ENCODE data around the gene MPND.
"Not testable (repeated sequence)": the region's sequence is repeated elsewhere in the genome, so short reads cannot be mapped to it uniquely, and the experiment has no call there.

MPND gene

DNA sequence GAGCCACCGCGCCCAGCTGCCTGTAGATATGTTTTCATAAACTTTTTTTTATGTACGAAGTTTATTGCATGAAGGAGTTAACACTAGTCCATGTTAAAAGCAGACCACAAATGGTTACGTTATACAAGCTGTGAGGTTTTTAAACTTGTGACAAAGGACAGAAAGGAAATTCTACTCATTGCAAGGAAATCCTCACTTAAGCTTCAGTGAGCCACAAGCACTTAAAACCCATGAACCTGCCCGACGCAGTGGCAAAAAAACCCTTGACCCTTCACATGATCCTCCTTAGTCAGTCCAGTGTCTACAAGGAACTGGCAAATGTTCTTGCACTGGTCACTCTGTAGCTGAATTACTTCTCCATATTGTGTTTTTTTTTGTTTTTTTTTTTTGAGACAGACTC, 4.2 kb downstream of the MPND start:
- no peak for DNase-seq

DNA sequence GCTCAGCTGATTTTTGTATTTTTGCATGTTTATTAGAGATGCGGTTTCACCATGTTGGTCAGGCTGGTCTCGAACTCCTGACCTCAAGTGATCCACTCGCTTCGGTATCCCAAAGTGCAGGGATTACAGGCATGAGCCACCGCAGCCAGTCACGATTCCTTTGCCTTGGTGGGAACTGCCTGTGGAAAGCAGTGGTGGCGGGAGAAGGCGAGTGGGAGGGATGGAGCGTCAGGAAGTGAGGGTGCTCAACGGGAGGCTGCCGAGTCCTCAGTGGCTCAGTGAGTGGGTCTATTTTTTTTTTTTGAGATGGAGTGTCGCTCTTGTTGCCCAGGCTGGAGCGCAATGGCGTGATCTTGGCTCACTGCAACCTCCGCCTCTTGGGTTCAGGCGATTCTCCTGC, 5.9 kb downstream of the MPND start:
- not testable (repeated sequence) for DNase-seq

DNA sequence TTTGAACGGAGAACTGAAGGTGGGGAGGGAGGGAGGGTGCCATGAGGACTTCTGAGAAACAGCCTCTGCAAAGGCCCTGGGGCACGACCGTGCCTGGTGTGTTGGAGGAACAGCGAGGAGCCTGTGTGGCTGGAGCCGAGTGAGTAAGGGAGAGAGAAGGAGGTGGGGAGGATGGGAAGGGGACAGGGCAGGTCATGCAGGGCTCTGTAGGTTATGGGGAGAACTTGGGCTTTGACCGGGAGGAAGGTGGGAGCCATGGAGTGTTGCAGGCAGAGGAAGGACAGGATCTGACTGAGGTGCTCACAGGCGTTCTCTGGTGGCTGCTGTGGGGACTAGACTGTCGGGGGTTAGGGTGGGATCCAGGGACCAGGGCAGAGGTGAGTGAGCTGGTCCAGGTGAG, 6.7 kb downstream of the MPND start:
- no peak for DNase-seq

DNA sequence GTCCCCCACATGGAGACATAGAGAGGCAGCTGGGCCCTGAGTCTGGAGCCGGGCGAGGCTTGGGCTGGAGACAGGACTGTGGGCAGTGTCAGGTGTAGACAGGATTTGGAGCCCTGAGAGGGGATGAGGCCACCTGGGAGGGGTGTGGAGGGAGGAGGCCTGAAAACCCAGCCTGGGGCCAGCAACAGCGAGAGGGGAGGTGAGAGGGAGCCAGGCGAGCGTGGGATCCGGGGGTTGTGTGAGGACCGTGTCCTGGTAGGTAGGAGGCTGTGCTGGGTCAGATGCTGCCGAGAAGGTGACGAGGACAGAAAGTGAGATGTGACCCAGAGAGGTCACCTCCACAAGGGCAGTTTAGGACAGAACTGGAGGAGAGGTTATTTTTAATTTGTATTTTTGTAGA, 7.4 kb downstream of the MPND start:
- DNase-seq, result no peak

DNA sequence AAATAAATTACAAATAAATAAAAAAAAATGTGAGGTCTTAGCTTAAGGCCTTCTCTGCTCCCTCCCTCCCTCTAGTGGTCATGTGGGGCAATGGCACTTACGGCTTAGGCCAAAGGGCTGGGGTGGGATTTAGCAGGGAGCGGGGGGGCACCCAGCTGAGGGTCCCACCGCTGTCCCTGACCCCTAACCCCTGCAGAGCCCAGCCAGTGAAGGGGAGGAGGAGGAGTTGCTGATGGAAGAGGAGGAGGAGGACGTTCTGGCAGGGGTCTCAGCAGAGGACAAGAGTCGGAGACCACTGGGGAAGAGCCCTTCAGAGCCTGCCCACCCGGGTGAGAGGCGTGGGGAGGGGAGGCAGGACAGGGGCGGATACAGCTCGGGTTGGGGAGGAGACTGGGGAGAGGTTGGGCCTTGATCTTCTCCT, 9.3 kb downstream of the MPND start:
- DNase-seq, result peak in 3 of 5 donors; percentile 27 to 47 (median 46)

DNA sequence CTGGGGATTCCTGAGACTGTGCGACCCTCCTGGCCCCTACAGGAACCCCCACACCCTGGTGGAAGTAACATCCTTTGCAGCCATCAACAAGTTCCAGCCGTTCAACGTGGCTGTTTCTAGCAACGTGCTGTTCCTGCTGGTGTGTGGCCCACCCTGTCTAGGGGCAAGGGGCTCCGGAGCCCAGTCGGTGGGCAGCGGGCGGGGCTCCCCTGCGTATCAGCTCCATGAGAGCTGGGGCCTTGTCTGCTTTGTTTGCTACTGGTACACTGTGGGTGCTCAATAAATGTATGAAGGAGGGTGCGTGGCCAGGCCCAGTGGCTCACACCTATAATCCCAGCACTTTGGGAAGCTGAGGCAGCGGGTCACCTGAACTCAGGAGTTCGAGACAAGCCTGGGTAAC, 10.9 kb downstream of the MPND start:
- no peak for DNase-seq

DNA sequence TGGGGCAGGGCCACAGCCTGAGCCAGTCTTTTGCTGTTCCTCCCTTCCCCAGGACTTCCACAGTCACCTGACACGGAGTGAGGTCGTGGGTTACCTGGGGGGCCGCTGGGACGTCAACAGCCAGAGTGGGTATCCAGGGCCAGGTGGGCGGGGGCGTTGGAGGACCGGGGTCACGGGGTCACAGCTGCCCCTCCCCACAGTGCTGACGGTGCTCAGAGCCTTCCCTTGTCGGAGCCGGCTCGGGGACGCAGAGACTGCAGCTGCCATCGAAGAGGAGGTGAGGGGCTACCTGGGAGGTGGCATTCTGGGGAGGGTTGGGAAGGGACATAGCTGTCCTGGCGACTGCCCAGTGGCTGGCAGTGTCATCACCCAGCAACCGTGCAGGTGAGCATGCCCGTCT, 11.5 kb downstream of the MPND start:
- DNase-seq, result no peak

DNA sequence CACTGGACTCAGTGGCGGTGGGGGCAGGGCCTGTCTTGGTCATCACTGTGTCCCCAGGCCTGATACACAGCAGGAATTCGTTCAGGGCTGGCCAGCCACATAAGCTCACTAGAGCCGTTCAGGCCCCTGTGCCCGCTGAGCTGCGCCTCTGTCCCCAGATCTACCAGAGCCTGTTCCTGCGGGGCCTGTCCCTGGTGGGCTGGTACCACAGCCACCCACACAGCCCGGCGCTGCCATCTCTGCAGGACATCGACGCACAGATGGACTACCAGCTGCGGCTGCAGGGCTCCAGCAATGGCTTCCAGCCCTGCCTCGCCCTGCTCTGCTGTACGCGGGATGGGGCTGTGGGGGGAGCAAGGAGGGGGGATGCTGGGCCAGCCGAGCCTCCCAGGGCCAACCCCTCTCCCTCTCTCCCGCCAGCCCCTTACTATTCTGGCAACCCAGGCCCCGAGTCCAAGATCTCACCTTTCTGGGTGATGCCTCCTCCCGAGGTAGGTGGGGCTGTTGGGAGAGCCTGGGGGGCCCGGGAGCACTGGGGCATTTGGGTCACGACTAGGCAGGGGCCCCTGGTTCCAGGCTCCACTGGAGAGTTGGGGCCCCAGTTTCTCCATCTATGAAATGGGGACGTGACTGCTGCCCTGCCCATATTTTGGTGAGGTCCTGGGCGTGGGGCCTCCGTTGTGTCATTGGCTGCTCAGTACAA, 13.9 kb downstream of the MPND start:
- DNase-seq, result no peak

DNA sequence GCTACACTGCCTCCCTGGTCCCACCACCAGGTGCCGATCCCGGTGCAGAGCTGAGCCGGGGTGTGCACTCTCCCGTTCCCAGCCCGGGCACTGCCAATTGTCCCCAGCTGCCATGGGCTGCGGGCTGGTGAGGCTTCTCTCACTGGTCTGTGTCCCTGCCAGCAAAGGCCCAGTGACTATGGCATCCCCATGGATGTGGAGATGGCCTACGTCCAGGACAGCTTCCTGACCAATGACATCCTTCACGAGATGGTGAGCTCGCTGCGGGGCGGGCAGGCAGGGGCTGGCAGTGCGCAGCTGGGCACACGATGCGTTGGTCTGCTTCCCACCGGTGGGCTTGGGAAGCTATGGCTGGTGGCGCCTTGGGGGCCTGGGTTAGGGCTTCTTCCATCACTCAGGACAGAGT, 14.6 kb downstream of the MPND start:
- no peak for DNase-seq

DNA sequence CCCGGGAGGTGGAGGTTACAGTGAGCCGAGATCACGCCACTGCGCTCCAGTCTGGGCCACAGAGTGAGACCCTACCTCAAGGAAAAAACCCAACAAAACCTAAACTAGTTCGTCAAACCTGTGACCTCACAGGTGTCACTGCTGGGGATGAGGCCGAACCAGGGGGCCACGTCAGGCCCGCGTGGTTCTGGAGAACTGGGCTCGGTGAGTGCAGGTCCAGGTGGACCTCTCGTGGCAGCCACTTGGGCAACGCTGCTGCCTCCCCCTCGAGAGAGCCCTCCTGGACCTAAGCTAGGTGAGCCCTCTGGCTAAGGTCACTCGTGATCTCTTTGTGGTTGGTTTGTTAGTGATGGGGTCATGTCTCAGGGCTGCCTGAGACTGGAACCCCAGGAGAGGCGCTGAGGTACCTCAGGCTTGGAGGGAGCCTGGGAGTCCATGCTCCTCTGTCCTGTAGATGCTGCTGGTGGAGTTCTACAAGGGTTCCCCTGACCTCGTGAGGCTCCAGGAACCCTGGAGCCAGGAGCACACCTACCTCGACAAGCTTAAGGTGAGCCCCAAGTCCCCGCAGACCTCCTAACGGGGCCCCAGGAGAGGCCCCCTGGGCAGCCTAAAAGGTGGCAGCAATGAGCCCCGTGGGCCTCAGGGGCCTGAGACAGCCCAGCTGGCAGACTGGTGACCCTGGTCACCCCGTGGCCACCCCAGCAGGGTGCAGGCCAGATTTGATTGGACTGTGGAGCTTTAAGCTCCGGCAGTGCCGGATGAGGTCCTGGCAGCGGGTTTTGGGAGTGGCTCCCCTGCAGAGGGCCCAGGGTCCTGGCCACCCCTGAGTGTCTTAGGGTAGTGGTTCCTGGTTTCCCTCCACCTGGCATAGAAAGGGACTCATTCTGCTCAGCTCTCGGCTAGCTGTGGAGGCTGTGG, 15.6 kb downstream of the MPND start:
- DNase-seq, result no peak

DNA sequence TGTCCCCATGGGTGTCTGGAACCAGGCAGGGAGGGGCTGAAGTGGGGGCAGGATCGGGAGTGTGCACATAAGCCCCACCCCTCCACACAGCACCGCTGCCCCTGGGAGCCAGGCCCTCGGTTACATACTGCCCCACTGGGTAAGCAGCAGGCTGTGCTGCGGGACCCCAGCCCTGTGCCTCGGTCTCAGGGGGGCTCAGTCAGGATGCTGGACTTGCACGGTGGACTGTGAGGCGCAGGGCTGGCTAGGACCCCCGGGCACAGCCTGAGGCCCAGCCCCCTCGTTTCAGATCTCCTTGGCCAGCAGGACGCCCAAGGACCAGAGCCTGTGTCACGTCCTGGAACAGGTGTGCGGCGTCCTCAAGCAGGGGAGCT, 16.3 kb downstream of the MPND start:
- DNase-seq, result no peak

DNA sequence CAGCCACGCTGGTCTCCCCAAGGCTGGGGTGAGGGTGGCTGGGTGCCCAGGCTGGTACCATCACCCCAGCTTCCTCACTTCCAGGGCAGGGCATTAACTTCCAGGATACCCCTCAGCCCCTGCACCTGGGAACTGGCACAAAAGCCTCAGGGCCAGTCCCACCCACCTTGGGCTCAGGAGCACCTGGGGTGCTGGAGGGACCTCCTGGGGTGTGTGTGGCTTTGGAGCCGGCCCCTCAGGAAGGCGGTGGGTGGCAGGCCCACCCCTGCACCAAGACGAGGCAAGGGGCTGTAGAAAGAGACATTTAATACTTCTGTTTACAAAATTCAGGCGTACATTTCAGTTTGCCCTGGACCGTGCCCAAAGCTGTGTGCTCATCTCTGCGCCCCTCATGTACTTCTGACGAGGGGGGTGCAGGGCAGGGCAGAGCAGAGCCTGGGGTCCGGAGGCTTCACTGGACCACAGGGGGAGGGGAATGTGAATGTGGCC, 16.8 kb downstream of the MPND start:
- DNase-seq, result no peak

DNA sequence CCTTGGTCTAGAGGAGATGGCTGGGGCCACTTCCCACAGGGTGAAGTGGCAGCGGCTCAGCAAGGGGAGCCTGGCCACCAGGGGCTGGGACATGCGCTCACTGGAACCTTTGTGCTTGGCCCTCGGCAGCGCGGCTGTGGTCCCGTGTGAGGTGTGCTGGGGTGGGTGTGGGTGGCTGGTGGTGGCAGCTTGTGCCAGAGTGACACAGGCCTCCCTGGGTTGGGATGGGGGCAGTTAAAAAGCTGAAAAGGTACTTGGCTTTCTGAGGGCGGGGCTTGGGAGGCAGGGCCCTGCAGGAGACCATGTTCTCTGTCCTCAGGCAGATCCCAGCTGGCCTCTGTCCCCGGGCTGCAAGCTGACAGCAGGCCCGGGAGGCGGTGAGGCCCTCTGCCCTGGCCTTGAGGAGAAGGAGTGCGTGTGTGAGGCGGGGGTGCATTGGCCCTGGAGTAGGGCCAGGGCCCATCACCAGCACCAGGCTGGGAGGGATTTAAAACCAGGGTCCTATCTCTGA, 17.3 kb downstream of the MPND start:
- no peak for DNase-seq

DNA sequence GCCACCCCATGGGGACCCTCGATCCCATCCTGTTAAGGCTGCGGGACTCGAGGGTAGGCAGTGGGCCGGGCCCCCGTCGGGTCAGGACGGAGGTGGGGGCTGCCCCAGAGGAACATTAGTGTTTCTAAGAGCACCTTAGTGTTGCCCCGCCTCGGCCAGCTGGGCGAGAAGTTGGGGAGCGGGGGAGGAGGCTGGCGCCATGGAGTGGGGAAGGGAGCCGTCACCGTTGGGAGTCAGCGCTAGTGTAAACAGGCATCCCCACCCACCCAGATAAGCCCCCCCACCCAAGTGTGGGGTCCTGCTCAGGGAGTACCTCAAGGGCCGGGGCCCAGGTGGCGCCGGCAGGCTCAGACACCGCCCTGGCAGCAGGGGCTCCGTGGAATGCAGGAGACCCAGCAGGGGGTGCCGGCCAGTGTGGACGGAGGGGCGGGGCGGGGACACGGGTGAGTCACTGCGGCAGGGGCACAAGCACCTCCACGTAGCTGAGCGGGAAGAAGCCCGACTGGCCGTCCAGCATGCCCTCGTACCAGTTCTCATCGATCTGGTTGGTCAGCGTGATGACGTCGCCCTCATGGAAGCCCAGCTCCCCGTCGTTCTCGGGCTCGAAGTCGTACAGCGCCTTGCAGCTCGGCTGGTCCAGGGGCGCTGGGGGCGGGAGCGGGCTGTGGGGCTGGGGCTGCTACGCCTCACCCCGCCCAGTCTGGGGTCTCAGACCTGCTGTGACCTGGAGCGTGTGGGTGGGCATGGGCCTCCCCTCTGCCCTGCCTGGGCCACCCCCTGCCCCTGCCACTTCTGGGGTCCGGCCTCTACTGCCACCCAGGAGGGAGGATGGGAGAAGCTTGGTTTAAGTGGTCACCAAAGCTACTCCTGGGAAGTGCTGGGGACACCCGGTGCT, 18.0 kb downstream of the MPND start:
- no peak for DNase-seq

DNA sequence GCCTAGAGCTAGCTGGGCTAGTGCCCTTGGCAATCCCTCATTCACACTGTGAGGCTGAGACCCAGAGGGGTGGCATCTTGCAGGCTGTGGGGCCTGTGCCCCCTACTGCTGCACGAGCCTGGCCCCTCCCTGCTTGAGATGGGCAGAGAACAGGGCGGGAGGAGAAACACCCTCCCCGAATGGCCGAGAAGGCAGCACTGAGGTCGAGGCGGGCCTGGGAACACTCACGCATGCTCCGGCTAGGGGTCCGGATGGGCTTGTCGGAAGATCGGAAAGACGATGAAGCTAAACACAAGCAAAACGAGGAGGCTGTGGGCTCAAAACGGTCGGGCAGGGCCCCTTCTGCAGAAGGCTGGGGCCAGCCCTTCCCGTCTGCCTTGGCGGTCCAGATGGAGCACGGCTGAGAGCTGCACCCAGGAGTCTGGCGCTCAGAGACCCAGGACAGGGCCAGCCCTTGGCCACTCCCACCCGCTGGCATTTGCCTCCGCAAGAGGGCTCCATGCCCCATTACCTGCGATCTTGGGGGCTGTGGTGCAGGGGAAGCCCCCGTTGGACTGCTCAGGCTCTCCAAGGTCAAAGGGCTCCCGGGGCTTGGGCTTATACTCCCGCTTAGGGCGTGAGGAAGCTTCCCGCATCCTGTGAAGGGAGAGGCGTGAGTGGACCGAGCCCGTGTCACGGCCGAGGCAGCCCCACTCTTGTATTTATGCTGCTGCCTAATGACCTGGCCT, 18.9 kb downstream of the MPND start:
- DNase-seq, result no peak

DNA sequence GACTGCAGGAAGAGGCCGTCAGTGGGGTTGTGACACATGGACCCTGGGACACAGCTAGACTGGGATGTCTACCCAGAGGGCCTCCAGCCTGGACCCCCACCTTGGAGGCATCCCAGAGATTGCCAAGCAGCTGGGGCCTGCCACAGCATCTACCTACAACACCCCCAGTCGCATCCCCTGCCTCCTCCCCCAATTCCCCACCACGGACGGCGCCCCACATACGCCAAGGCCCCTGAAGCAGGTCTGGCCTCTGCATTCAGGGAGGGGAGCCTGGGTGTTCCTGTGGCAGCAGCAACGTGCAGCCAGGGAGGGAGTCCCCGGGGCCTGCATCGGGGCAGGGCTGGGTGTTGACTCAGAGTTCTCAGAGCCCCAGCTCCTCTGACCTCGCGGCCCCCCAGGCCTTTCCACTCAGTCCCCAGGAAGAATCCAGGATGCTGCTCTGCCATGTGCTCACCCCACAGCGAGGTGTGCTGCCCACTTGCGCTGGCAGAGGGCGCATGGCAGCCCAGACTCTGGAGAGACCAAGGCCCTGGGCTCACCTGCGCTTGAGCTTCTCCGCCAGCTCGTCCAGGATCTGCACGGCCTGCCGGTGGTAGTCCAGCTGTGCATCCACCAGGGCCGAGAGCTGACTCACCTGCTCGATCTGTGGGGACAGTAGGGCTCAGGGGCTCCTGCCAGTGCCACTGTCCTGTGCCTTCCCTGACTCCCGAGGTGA, 19.6 kb downstream of the MPND start:
- no peak for DNase-seq

DNA sequence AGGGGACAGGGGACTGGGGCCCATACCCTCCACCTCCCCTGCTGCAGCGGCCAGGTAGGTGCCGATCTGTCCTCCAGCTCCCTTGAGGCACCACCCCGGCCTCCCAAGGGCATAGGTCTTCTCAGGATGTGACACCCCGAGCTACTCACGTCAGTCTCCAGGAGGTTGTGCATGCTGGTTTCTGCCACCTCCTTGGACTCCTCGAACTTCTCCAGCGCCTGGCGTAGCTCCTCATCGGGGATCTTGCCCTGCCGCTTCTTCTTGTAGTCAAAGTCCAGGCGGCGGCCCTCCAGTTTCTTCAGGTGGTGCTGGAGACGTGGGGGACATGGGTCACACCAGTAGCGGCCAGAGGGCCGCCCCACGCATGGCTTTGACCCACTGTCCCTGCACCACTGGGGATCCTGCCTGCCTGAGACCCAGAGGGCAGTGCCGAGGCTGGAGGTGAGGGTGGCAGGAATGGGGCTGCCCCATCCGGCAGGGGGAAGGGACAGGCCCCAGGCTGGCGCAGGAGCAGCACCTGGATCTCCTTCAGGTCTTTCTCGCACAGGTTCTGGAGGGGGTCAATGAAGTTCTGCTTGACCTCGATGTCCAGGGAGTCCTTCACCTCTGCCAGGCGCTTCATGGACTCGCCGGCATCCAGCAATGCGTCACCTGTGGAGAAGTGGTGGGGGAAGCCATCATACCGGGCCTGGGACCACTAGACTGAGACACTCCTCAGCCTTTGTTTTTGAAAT, 20.4 kb downstream of the MPND start:
- no peak for DNase-seq

DNA sequence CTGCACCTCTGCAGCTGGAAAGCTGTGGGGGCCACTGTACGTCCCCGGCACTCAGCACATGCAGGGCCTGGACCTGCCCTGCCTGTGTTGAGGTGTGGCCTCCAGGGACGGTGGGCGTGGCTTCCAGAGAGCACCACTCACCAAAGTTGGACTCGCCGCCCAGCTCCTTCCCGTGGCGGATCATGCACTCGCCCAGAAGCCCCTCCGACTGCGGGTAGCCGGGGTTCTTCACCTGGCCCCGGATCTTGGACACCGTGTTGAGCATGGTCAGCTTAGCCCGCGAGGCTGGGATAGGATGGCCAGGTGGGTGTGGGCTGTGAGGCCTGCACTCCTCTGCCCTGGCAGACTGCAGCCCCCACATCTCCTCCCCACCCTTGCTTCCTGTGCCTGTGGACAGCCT, 22.0 kb downstream of the MPND start:
- no peak for DNase-seq

DNA sequence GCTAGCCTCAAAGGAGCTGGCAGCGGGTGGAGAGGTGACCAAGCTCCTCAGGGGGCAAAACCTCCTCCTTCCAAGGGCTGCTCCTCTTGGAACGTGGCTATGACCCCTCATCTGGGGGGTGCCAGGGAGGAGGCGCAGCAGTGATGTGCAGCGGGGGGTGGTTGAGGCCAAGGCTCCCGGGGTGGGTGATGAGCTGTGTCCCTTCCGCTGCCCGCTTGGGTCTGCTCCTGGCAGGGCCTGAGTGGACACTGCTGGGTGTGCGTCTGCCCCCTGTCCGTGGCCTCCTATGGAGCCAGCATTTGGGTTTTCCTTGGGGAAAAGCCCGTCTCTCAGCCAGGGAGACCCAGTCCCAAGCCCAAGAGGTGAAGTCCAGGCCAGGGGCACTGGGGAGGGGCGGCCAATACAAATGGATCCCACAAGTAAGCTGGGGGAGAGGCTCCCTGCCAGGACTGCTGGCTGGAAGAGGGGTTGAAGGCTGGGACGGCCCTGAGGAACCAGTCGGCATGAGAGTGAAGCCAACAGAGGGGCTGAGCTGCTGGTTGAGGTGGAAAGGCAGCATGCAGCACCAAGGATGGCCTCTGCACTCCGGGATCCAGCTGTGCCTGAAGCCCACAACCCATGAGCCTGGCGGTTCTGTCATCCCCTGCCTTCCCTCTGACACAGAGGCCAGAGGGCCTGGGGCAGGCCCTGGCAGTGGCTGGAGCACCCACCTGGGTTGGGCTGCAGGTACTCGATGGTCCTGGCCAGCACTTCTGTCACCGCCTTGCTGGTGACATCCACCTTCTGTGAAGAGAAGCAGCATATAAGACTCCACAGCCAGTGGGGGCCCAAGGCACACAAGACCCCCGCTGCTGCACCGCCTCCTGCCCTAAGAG, 22.7 kb downstream of the MPND start:
- DNase-seq, result no peak
